HG03097 (cell line): ENCODE results near the gene SPACA7.

Source experiments
- ATAC-seq: cut with Tn5 transposase; IDR thresholded peaks from one replicate; pipeline ENCODE4 v1.9.1; 2021; ENCODE audit not compliant: unreplicated experiment, low FRiP score

SPACA7 gene

GRCh38 chr13:112457485-112457884 lies 81.3 kb downstream of the SPACA7 start:
- ATAC-seq = no peak

- no peak for ATAC-seq
Observed at GRCh38 chr13:112462408-112462807, 86.3 kb downstream of the SPACA7 start.

GRCh38 chr13:112464720-112465119 lies 88.6 kb downstream of the SPACA7 start:
- no peak for ATAC-seq

- ATAC-seq = no peak
Observed at GRCh38 chr13:112465251-112466131, 89.3 kb downstream of the SPACA7 start.

GRCh38 chr13:112466132-112467058 lies 90.2 kb downstream of the SPACA7 start:
- no peak for ATAC-seq

GRCh38 chr13:112467236-112467635 lies 91.1 kb downstream of the SPACA7 start:
- no peak for ATAC-seq

- no peak for ATAC-seq
Observed at GRCh38 chr13:112468069-112468468, 91.9 kb downstream of the SPACA7 start.

- no peak for ATAC-seq
Observed at GRCh38 chr13:112469071-112469745, 93.1 kb downstream of the SPACA7 start.

GRCh38 chr13:112473818-112474217 lies 97.7 kb downstream of the SPACA7 start:
- no peak for ATAC-seq

- ATAC-seq = no peak
Observed at GRCh38 chr13:112474869-112475268, 98.7 kb downstream of the SPACA7 start.

GRCh38 chr13:112475889-112476288 lies 99.7 kb downstream of the SPACA7 start:
- ATAC-seq = no peak

GRCh38 chr13:112477070-112477619 lies 101.0 kb downstream of the SPACA7 start:
- no peak for ATAC-seq

GRCh38 chr13:112479389-112479788 lies 103.2 kb downstream of the SPACA7 start:
- ATAC-seq = no peak

GRCh38 chr13:112481458-112481857 lies 105.3 kb downstream of the SPACA7 start:
- no peak for ATAC-seq

GRCh38 chr13:112483299-112483698 lies 107.1 kb downstream of the SPACA7 start:
- ATAC-seq = no peak
